ENCODE data around the gene PIP5K1C. TPM values are rescaled to one million over a fixed set of nuclear protein-coding genes. Genes with fewer than 3 reads are reported as not detected.
A peak's percentile ranks its signal among the peaks of the same experiment; 100 is the strongest.

The PIP5K1C gene
- total RNA-seq, 2 experiments from 2014 or later = 23.9 to 37.7 TPM

GRCh38 chr19:3643674-3644313, 56.5 kb downstream of the PIP5K1C start:
- ATAC-seq = no peak
- no peaks in the 10 kb centered on the region for H3K4me1 Mint-ChIP-seq
- H3K4me3 Mint-ChIP-seq = no peak overlapping the region
- peaks cover 2% of the 10 kb centered on the region for H3K36me3 Mint-ChIP-seq
- H3K27me3 Mint-ChIP-seq = no peaks in the 10 kb centered on the region
- no peak overlapping the region for H3K27ac Mint-ChIP-seq
- CTCF ChIA-PET = no interaction called here
- H3K9me3 Mint-ChIP-seq (ENCODE audit: low read depth) = no peaks in the 10 kb centered on the region
- DNase-seq = no peak

- H3K9me3 Mint-ChIP-seq (ENCODE audit: low read depth) = no peaks in the 10 kb centered on the region
- CTCF ChIA-PET = no interaction called here
- H3K27me3 Mint-ChIP-seq = no peaks in the 10 kb centered on the region
- DNase-seq = peak; percentile 52
- H3K27ac Mint-ChIP-seq = no peak overlapping the region
- H3K4me1 Mint-ChIP-seq = no peaks in the 10 kb centered on the region
- H3K4me3 Mint-ChIP-seq = no peak overlapping the region
- H3K36me3 Mint-ChIP-seq = peaks cover 2% of the 10 kb centered on the region
- peak; percentile 38 for ATAC-seq
Measured at GRCh38 chr19:3642987-3643673, 57.1 kb downstream of the PIP5K1C start.

- Mint-ChIP-seq H3K36me3 (peaks cover 2% of the 10 kb centered on the region), H3K4me1 (no peaks in the 10 kb centered on the region), H3K27ac (no peak overlapping the region), H3K4me3 (no peak overlapping the region), H3K9me3 (ENCODE audit: low read depth) (no peaks in the 10 kb centered on the region), H3K27me3 (no peaks in the 10 kb centered on the region)
- DNase-seq (no peak), ATAC-seq (no peak)
- CTCF ChIA-PET = no interaction called here
Measured at GRCh38 chr19:3642296-3642695, 58.0 kb downstream of the PIP5K1C start.

- Mint-ChIP-seq H3K4me1 (no peaks in the 10 kb centered on the region), H3K27ac (no peak overlapping the region), H3K4me3 (no peak overlapping the region), H3K36me3 (peaks cover 2% of the 10 kb centered on the region), H3K9me3 (ENCODE audit: low read depth) (no peaks in the 10 kb centered on the region), H3K27me3 (no peaks in the 10 kb centered on the region)
- no peak for DNase-seq
- no peak for ATAC-seq
- CTCF ChIA-PET = no interaction called here
Measured at GRCh38 chr19:3641515-3642269, 58.6 kb downstream of the PIP5K1C start.

- Mint-ChIP-seq H3K4me1 (no peaks in the 10 kb centered on the region), H3K27ac (no peak overlapping the region), H3K9me3 (ENCODE audit: low read depth) (no peaks in the 10 kb centered on the region), H3K27me3 (no peaks in the 10 kb centered on the region), H3K36me3 (peaks cover 2% of the 10 kb centered on the region), H3K4me3 (no peak overlapping the region)
- no peak for DNase-seq
- ATAC-seq = no peak
- CTCF ChIA-PET = no interaction called here
Measured at GRCh38 chr19:3639479-3639878, 60.8 kb downstream of the PIP5K1C start.

GRCh38 chr19:3638208-3639193, 61.8 kb downstream of the PIP5K1C start:
- no peak overlapping the region for H3K27ac Mint-ChIP-seq
- no peak for DNase-seq
- ATAC-seq = no peak
- CTCF ChIA-PET = no interaction called here
- no peaks in the 10 kb centered on the region for H3K4me1 Mint-ChIP-seq
- no peaks in the 10 kb centered on the region for H3K9me3 Mint-ChIP-seq (ENCODE audit: low read depth)
- H3K36me3 Mint-ChIP-seq = peaks cover 2% of the 10 kb centered on the region
- no peak overlapping the region for H3K4me3 Mint-ChIP-seq
- H3K27me3 Mint-ChIP-seq = no peaks in the 10 kb centered on the region

GRCh38 chr19:3637621-3638020, 62.6 kb downstream of the PIP5K1C start:
- peaks cover 2% of the 10 kb centered on the region for H3K36me3 Mint-ChIP-seq
- ATAC-seq (no peak), DNase-seq (no peak)
- CTCF ChIA-PET = no interaction called here
- H3K27ac Mint-ChIP-seq = no peak overlapping the region
- H3K4me3 Mint-ChIP-seq = no peak overlapping the region
- H3K9me3 Mint-ChIP-seq (ENCODE audit: low read depth) = no peaks in the 10 kb centered on the region
- H3K4me1 Mint-ChIP-seq = no peaks in the 10 kb centered on the region
- no peaks in the 10 kb centered on the region for H3K27me3 Mint-ChIP-seq

GRCh38 chr19:3636962-3637361, 63.3 kb downstream of the PIP5K1C start:
- Mint-ChIP-seq H3K9me3 (ENCODE audit: low read depth) (no peaks in the 10 kb centered on the region), H3K27ac (no peak overlapping the region), H3K36me3 (peaks cover 2% of the 10 kb centered on the region), H3K27me3 (no peaks in the 10 kb centered on the region), H3K4me1 (no peaks in the 10 kb centered on the region), H3K4me3 (no peak overlapping the region)
- DNase-seq (no peak), ATAC-seq (no peak)
- CTCF ChIA-PET = interaction anchor here (0.9 to 1.4 kb wide), 2 partner anchors 10 to 533 kb away, joined by 3 read pairs; partner anchors contain the start of gene CACTIN

GRCh38 chr19:3636506-3636905, 63.8 kb downstream of the PIP5K1C start:
- no peak overlapping the region for H3K27ac Mint-ChIP-seq
- H3K27me3 Mint-ChIP-seq = no peaks in the 10 kb centered on the region
- ATAC-seq (no peak), DNase-seq (no peak)
- H3K4me3 Mint-ChIP-seq = no peak overlapping the region
- H3K36me3 Mint-ChIP-seq = peaks cover 2% of the 10 kb centered on the region
- CTCF ChIA-PET = interaction anchor here (0.9 to 1.4 kb wide), 2 partner anchors 9 to 533 kb away, joined by 3 read pairs; partner anchors contain the start of gene CACTIN
- H3K9me3 Mint-ChIP-seq (ENCODE audit: low read depth) = no peaks in the 10 kb centered on the region
- H3K4me1 Mint-ChIP-seq = no peaks in the 10 kb centered on the region

- no peak overlapping the region for H3K4me3 Mint-ChIP-seq
- no peaks in the 10 kb centered on the region for H3K9me3 Mint-ChIP-seq (ENCODE audit: low read depth)
- no peaks in the 10 kb centered on the region for H3K36me3 Mint-ChIP-seq
- no peak overlapping the region for H3K27ac Mint-ChIP-seq
- CTCF ChIA-PET = no interaction called here
- no peak for DNase-seq
- H3K4me1 Mint-ChIP-seq = no peaks in the 10 kb centered on the region
- no peak for ATAC-seq
- no peaks in the 10 kb centered on the region for H3K27me3 Mint-ChIP-seq
Measured at GRCh38 chr19:3634496-3635045, 65.7 kb downstream of the PIP5K1C start.

GRCh38 chr19:3633559-3633988, 66.7 kb downstream of the PIP5K1C start:
- Mint-ChIP-seq H3K4me1 (no peaks in the 10 kb centered on the region), H3K27me3 (no peaks in the 10 kb centered on the region), H3K9me3 (ENCODE audit: low read depth) (no peaks in the 10 kb centered on the region), H3K27ac (no peak overlapping the region), H3K4me3 (no peak overlapping the region), H3K36me3 (no peaks in the 10 kb centered on the region)
- CTCF ChIA-PET = no interaction called here
- ATAC-seq (no peak), DNase-seq (no peak)

GRCh38 chr19:3632739-3633558, 67.3 kb downstream of the PIP5K1C start:
- H3K4me3 Mint-ChIP-seq = no peak overlapping the region
- no peaks in the 10 kb centered on the region for H3K36me3 Mint-ChIP-seq
- H3K27me3 Mint-ChIP-seq = no peaks in the 10 kb centered on the region
- no peak for ATAC-seq
- no peaks in the 10 kb centered on the region for H3K4me1 Mint-ChIP-seq
- CTCF ChIA-PET = interaction anchor here (1.5 kb wide), 1 partner anchor 33 kb away, joined by 3 read pairs; no protein-coding TSS in a partner anchor
- no peak for DNase-seq
- H3K27ac Mint-ChIP-seq = no peak overlapping the region
- no peaks in the 10 kb centered on the region for H3K9me3 Mint-ChIP-seq (ENCODE audit: low read depth)
